ENCODE measurements around the gene CACUL1.
"Not testable (repeated sequence)": the region's sequence is repeated elsewhere in the genome, so short reads cannot be mapped to it uniquely, and the experiment has no call there.

The CACUL1 gene

GRCh38 chr10:118798231-118798662 lies 43.5 kb upstream of the CACUL1 start:
- no peak overlapping the region for H3K27ac ChIP-seq
- no peaks in the 10 kb centered on the region for H3K4me1 ChIP-seq (ENCODE audit: control insufficient read depth in 1 of 2, insufficient read depth in 1 of 2, low read depth in 1 of 2, low read length in 1 of 2)
- peaks cover 40% of the 10 kb centered on the region for H3K27me3 ChIP-seq
- TF ChIP-seq, protein P1, sequence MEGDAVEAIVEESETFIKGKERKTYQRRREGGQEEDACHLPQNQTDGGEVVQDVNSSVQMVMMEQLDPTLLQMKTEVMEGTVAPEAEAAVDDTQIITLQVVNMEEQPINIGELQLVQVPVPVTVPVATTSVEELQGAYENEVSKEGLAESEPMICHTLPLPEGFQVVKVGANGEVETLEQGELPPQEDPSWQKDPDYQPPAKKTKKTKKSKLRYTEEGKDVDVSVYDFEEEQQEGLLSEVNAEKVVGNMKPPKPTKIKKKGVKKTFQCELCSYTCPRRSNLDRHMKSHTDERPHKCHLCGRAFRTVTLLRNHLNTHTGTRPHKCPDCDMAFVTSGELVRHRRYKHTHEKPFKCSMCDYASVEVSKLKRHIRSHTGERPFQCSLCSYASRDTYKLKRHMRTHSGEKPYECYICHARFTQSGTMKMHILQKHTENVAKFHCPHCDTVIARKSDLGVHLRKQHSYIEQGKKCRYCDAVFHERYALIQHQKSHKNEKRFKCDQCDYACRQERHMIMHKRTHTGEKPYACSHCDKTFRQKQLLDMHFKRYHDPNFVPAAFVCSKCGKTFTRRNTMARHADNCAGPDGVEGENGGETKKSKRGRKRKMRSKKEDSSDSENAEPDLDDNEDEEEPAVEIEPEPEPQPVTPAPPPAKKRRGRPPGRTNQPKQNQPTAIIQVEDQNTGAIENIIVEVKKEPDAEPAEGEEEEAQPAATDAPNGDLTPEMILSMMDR (IDR thresholded peaks at IDR 0.05), result no peak
- H3K4me3 ChIP-seq (ENCODE audit: low read depth in 1 of 2, low read length in 1 of 2), result no peak overlapping the region
- no peaks in the 10 kb centered on the region for H3K36me3 ChIP-seq
- H3K9me3 ChIP-seq, result no peaks in the 10 kb centered on the region

DNA sequence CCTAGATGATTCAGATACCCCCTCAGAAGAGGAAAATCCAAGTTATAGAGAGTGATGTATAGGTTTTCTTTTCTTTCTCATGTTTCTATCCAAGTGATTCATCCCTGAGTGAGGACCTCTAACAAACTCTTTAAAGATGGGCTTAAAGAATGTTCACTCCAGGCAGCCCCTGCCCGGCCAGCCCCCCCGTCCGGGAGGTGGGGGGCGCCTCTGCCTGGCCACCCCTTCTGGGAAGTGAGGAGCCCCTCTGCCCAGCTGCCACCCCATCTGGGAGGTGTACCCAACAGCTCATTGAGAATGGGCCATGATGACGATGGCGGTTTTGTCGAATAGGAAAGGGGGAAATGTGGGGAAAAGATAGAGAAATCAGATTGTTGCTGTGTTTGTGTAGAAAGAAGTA lies 40.2 kb upstream of the CACUL1 start:
- H3K4me3 ChIP-seq (ENCODE audit: low read depth in 1 of 2, low read length in 1 of 2); H3K36me3 ChIP-seq; H3K4me1 ChIP-seq (ENCODE audit: control insufficient read depth in 1 of 2, insufficient read depth in 1 of 2, low read depth in 1 of 2, low read length in 1 of 2); H3K27ac ChIP-seq; H3K9me3 ChIP-seq: not testable (repeated sequence)
- peaks cover 31% of the 10 kb centered on the region for H3K27me3 ChIP-seq

GRCh38 chr10:118793545-118793944 lies 38.8 kb upstream of the CACUL1 start:
- Histone ChIP-seq H3K9me3 (no peaks in the 10 kb centered on the region), H3K36me3 (no peaks in the 10 kb centered on the region), H3K4me1 (ENCODE audit: control insufficient read depth in 1 of 2, insufficient read depth in 1 of 2, low read depth in 1 of 2, low read length in 1 of 2) (peaks cover 9% of the 10 kb centered on the region in 2 experiments), H3K4me3 (ENCODE audit: low read depth in 1 of 2, low read length in 1 of 2) (no peak overlapping the region), H3K27ac (no peak overlapping the region), H3K27me3 (peaks cover 17% of the 10 kb centered on the region)
- TF ChIP-seq, protein P1 (IDR thresholded peaks at IDR 0.05), result no peak

- no peak overlapping the region for H3K4me3 ChIP-seq (ENCODE audit: low read depth in 1 of 2, low read length in 1 of 2)
- H3K27me3 ChIP-seq, result peaks cover 11% of the 10 kb centered on the region
- TF ChIP-seq, protein P1 (IDR thresholded peaks at IDR 0.05), result no peak
- H3K4me1 ChIP-seq (ENCODE audit: control insufficient read depth in 1 of 2, insufficient read depth in 1 of 2, low read depth in 1 of 2, low read length in 1 of 2), result peaks cover 9% of the 10 kb centered on the region in 2 experiments
- H3K27ac ChIP-seq, result peak overlapping the region; percentile 53
- no peaks in the 10 kb centered on the region for H3K9me3 ChIP-seq
- no peaks in the 10 kb centered on the region for H3K36me3 ChIP-seq
These were observed 37.8 kb upstream of the CACUL1 start for GRCh38 chr10:118792526-118792925.

DNA sequence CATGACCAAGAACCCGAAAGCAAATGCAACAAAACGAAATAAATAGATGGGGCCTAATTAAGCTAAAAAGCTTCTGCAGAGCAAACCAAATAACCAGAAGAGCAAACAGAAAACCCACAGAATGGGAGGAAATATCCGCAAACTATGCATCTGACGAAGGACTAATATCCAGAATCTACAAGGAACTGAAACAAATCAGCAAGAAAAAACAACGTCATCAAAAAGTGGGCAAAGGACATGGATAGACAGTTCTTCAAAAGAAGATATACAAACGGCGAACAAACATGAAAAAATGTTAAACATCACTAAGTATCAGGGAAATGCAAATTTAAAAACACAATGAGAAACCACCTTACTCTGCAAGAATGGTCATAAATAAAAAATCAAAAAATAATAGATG lies 35.3 kb upstream of the CACUL1 start:
- Histone ChIP-seq H3K36me3 (no peaks in the 10 kb centered on the region), H3K27me3 (peaks cover 7% of the 10 kb centered on the region), H3K4me3 (ENCODE audit: low read depth in 1 of 2, low read length in 1 of 2) (no peak overlapping the region), H3K27ac (no peak overlapping the region), H3K4me1 (ENCODE audit: control insufficient read depth in 1 of 2, insufficient read depth in 1 of 2, low read depth in 1 of 2, low read length in 1 of 2) (peaks cover 9% of the 10 kb centered on the region in 2 experiments), H3K9me3 (no peaks in the 10 kb centered on the region)
- TF ChIP-seq, protein P1 (IDR thresholded peaks at IDR 0.05), result no peak

GRCh38 chr10:118785551-118785950 lies 30.8 kb upstream of the CACUL1 start:
- no peak overlapping the region for H3K27ac ChIP-seq
- TF ChIP-seq, protein P1 (IDR thresholded peaks at IDR 0.05), result no peak
- H3K4me3 ChIP-seq (ENCODE audit: low read depth in 1 of 2, low read length in 1 of 2), result no peak overlapping the region
- no peaks in the 10 kb centered on the region for H3K9me3 ChIP-seq
- no peaks in the 10 kb centered on the region for H3K36me3 ChIP-seq
- H3K27me3 ChIP-seq, result peaks cover 7% of the 10 kb centered on the region
- H3K4me1 ChIP-seq (ENCODE audit: control insufficient read depth in 1 of 2, insufficient read depth in 1 of 2, low read depth in 1 of 2, low read length in 1 of 2), result no peaks in the 10 kb centered on the region

All from neutrophil (primary cell).